Measurements from ENCODE around the gene SON.

DNA sequence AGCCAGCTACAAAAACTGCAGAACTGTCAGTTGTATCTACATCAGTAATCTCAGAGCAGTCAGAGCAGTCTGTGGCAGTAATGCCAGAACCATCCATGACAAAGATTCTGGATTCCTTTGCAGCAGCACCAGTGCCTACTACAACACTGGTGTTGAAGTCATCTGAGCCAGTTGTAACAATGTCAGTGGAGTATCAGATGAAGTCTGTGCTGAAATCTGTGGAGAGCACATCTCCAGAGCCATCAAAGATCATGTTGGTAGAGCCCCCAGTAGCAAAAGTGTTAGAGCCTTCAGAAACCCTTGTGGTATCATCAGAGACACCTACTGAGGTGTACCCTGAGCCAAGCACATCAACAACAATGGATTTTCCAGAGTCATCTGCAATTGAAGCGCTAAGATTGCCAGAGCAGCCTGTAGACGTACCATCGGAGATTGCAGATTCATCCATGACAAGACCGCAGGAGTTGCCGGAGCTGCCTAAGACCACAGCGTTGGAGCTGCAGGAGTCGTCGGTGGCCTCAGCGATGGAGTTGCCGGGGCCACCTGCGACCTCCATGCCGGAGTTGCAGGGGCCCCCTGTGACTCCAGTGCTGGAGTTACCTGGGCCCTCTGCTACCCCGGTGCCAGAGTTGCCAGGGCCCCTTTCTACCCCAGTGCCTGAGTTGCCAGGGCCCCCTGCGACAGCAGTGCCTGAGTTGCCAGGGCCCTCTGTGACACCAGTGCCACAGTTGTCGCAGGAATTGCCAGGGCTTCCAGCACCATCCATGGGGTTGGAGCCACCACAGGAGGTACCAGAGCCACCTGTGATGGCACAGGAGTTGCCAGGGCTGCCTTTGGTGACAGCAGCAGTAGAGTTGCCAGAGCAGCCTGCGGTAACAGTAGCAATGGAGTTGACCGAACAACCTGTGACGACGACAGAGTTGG is 7.3 kb downstream of the SON start:
- no peak for TF ChIP-seq TAF1 (IDR thresholded peaks at IDR 0.05; ENCODE audit: borderline replicate concordance, low read depth, low read length)
- TF ChIP-seq POLR2AphosphoS5 (IDR thresholded peaks at IDR 0.05; ENCODE audit: low read depth, low read length), result no peak
- no peak for TF ChIP-seq POLR2A (IDR thresholded peaks at IDR 0.05; ENCODE audit: low read depth, low read length)

Data from GM12892 (cell line).